SK-N-SH treated with all-trans-retinoic acid at 6 μM for 48 hours (cell line): ENCODE data around the gene WWC2.

Experiments
- ARNTL ChIP-seq: fragments of 450-650 bp; formaldehyde crosslinking; IDR thresholded peaks from 2 replicates; pipeline ENCODE4 v1.5.0; 2020; ENCODE audit warnings: low read depth, mild to moderate bottlenecking, moderate library complexity, borderline replicate concordance
- ESRRG ChIP-seq: fragments of 250-450 bp; sonication (Bioruptor Pico); IDR thresholded peaks from 2 replicates; pipeline ENCODE4 v1.6.1; 2021; ENCODE audit warnings: mild to moderate bottlenecking
- PPARA ChIP-seq: fragments of 250-450 bp; sonication (Bioruptor Pico); IDR thresholded peaks from 2 replicates; pipeline ENCODE4 v1.5.0; 2020; ENCODE audit warnings: mild to moderate bottlenecking, borderline replicate concordance
- RARB ChIP-seq: fragments of 250-450 bp; sonication (Bioruptor Pico); IDR thresholded peaks from 2 replicates; pipeline ENCODE4 v1.8.0; 2021; ENCODE audit warnings: mild to moderate bottlenecking, moderate library complexity
- TCF4 ChIP-seq: fragments of 250-450 bp; sonication (Bioruptor Pico); IDR thresholded peaks from 2 replicates; pipeline ENCODE4 v1.8.0; 2021; ENCODE audit warnings: mild to moderate bottlenecking, moderate library complexity, borderline replicate concordance
- ZC3H10 ChIP-seq: fragments of 250-450 bp; sonication (Bioruptor Pico); IDR thresholded peaks from 2 replicates; pipeline ENCODE4 v1.5.1; 2021; ENCODE audit warnings: mild to moderate bottlenecking, moderate library complexity
- ZNF70 ChIP-seq: fragments of 450-650 bp; formaldehyde crosslinking; IDR thresholded peaks from 2 replicates; pipeline ENCODE4 v1.5.0; 2020; ENCODE audit warnings: mild to moderate bottlenecking, moderate library complexity
- TF ChIP-seq, protein P1 (sequence below): fragments of 250-450 bp; sonication (Bioruptor Pico); IDR thresholded peaks from 2 replicates; pipeline ENCODE4 v1.8.0; 2020; ENCODE audit warnings: mild to moderate bottlenecking, moderate library complexity, borderline replicate concordance

DNA sequence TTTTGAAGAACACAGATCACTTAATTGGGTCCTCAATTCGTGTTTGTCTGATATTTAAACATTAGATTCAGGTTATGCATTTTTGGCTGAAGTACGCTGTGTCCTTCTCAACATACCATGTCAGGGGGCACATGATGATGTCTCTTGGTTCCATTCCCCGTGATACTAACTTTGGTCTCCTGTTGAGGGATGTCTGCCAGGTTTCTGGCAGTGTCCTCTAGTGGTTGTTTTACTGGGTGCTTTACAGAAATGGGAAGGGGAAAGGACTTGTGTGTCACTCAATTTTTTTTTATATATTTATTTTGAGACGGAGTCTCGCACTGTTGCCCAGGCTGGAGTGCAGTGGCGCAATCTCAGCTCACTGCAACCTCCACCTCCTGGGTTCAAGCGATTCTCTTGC, 58.2 kb downstream of the WWC2 start:
- TF ChIP-seq RARB (CRISPR knock-in tag), result no peak
- TF ChIP-seq PPARA (CRISPR knock-in tag), result no peak
- no peak for TF ChIP-seq ZC3H10
- TF ChIP-seq, protein P1, sequence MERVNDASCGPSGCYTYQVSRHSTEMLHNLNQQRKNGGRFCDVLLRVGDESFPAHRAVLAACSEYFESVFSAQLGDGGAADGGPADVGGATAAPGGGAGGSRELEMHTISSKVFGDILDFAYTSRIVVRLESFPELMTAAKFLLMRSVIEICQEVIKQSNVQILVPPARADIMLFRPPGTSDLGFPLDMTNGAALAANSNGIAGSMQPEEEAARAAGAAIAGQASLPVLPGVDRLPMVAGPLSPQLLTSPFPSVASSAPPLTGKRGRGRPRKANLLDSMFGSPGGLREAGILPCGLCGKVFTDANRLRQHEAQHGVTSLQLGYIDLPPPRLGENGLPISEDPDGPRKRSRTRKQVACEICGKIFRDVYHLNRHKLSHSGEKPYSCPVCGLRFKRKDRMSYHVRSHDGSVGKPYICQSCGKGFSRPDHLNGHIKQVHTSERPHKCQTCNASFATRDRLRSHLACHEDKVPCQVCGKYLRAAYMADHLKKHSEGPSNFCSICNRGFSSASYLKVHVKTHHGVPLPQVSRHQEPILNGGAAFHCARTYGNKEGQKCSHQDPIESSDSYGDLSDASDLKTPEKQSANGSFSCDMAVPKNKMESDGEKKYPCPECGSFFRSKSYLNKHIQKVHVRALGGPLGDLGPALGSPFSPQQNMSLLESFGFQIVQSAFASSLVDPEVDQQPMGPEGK (CRISPR knock-in tag), result no peak
- TF ChIP-seq ZNF70 (CRISPR knock-in tag), result no peak
- no peak for TF ChIP-seq TCF4
- no peak for TF ChIP-seq ARNTL (CRISPR knock-in tag)
- TF ChIP-seq ESRRG, result no peak
